ENCODE measurements around the gene PCK1. TPM values are rescaled to one million over a fixed set of nuclear protein-coding genes. Genes with fewer than 3 reads are reported as not detected.

Gene PCK1
- total and polyA plus RNA-seq, 2 of the 13 experiments (the other 11 are each of a cell fraction or from before 2014, with no cell fraction given): 6.5 to 12.6 TPM

- TF ChIP-seq ZBTB40 (IDR thresholded peaks at IDR 0.05) (no peak), ZBTB40 (CRISPR knock-in tag; IDR thresholded peaks at IDR 0.05) (peak; percentile 83), JUNB (CRISPR knock-in tag; IDR thresholded peaks at IDR 0.05; ENCODE audit: borderline replicate concordance) (no peak), HNRNPL (IDR thresholded peaks at IDR 0.05; ENCODE audit: low read depth, low read length) (0 out of 2 replicates have a peak, but pooled peaks have one; percentile 65), ATM (IDR thresholded peaks at IDR 0.05; ENCODE audit: borderline replicate concordance) (no peak), MTA1 (CRISPR knock-in tag; IDR thresholded peaks at IDR 0.05; ENCODE audit: borderline replicate concordance) (peak; percentile 99), AKAP8 (CRISPR knock-in tag; IDR thresholded peaks at IDR 0.05) (peak; percentile 73), SALL1 (CRISPR knock-in tag; IDR thresholded peaks at IDR 0.05) (peak; percentile 99), SMAD9 (CRISPR knock-in tag; IDR thresholded peaks at IDR 0.05) (no peak), ZNF605 (CRISPR knock-in tag; IDR thresholded peaks at IDR 0.05) (peak; percentile 98), ZNF75D (CRISPR knock-in tag; IDR thresholded peaks at IDR 0.05; ENCODE audit: borderline replicate concordance) (no peak), ZBTB4 (CRISPR knock-in tag; IDR thresholded peaks at IDR 0.05; ENCODE audit: borderline replicate concordance) (peak; percentile 54; the same call in 1 of the 2 replicates), PAWR (CRISPR knock-in tag; IDR thresholded peaks at IDR 0.05; ENCODE audit: borderline replicate concordance) (no peak), ZNF710 (CRISPR knock-in tag; IDR thresholded peaks at IDR 0.05; ENCODE audit: borderline replicate concordance) (peak; percentile 83; the same call in 1 of the 2 replicates)
These were observed at the start of gene PCK1 (continued) for GRCh38 chr20:57560554-57561355.
